D721Med (cell line): ENCODE measurements around the gene GNAQ.
"Not testable (repeated sequence)": the region's sequence is repeated elsewhere in the genome, so short reads cannot be mapped to it uniquely, and the experiment has no call there.

Experiments
- DNase-seq: peaks from one replicate; pipeline ENCODE4 v3.0.0; 2011; ENCODE audit warnings: low spot score; ENCODE audit not compliant: insufficient read length
- FAIRE-seq: peaks from 2 replicates; lab custom pipeline; 2011; peaks lifted over from hg19 to GRCh38; lab: Jason Lieb, UNC
- CTCF ChIP-seq: IDR thresholded peaks from 2 replicates; pipeline ENCODE4 v1.5.1; 2012; ENCODE audit warnings: mild to moderate bottlenecking, control low read depth; ENCODE audit not compliant: insufficient read depth; ENCODE audit errors: missing control alignments

Gene GNAQ

GRCh38 chr9:77726814-77727213, 304.8 kb downstream of the GNAQ start:
- TF ChIP-seq CTCF: no peak
- FAIRE-seq (no peak), DNase-seq (no peak)

- no peak for TF ChIP-seq CTCF
- DNase-seq (no peak), FAIRE-seq (no peak)
These were observed 305.3 kb downstream of the GNAQ start for GRCh38 chr9:77726289-77726688.

- DNase-seq (no peak), FAIRE-seq (no peak)
- TF ChIP-seq CTCF: no peak
These were observed 305.8 kb downstream of the GNAQ start for GRCh38 chr9:77725820-77726219.

GRCh38 chr9:77725046-77725694, 306.4 kb downstream of the GNAQ start:
- DNase-seq (no peak), FAIRE-seq (no peak)
- TF ChIP-seq CTCF: no peak

- DNase-seq, FAIRE-seq: not testable (repeated sequence)
These were observed 310.5 kb downstream of the GNAQ start for GRCh38 chr9:77721156-77721555.

- no peak for TF ChIP-seq CTCF
- no peak for FAIRE-seq
- no peak for DNase-seq
These were observed 312.3 kb downstream of the GNAQ start for GRCh38 chr9:77719321-77719720.

GRCh38 chr9:77718298-77718640, 313.3 kb downstream of the GNAQ start:
- not testable (repeated sequence) for DNase-seq, FAIRE-seq

GRCh38 chr9:77717608-77718297, 313.9 kb downstream of the GNAQ start:
- not testable (repeated sequence) for FAIRE-seq, DNase-seq
